ENCODE results near the gene GTPBP1. TPM values are rescaled to one million over a fixed set of nuclear protein-coding genes. Genes with fewer than 3 reads are reported as not detected.

Gene GTPBP1
- total RNA-seq, 1 donor from 2014 or later: 60.1 TPM

DNA sequence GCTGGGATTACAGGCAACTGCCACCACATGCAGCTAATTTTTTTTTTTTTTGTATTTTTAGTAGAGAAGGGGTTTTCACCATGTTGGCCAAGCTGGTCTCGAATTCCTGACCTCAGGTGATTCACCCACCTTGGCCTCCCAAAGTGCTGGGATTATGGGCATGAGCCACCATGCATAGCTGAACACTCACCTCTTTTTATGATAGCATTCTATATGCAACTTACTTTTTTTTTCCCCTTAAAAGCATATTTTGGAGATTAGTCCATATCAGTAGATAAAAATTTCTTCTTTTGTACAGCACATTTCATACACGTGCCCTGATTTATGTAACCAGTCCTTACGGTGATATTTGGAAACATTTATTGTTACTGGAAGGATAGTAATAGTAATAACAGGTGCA, 14.6 kb downstream of the GTPBP1 start:
- Mint-ChIP-seq H3K4me1 (ENCODE audit: unreplicated experiment) (peaks cover under 1% of the 10 kb centered on the region), H3K27me3 (no peaks in the 10 kb centered on the region), H3K27ac (no peak overlapping the region), H3K4me3 (no peak overlapping the region), H3K36me3 (peaks cover 28% of the 10 kb centered on the region), H3K9me3 (no peaks in the 10 kb centered on the region)
- TF ChIP-seq, protein P1, sequence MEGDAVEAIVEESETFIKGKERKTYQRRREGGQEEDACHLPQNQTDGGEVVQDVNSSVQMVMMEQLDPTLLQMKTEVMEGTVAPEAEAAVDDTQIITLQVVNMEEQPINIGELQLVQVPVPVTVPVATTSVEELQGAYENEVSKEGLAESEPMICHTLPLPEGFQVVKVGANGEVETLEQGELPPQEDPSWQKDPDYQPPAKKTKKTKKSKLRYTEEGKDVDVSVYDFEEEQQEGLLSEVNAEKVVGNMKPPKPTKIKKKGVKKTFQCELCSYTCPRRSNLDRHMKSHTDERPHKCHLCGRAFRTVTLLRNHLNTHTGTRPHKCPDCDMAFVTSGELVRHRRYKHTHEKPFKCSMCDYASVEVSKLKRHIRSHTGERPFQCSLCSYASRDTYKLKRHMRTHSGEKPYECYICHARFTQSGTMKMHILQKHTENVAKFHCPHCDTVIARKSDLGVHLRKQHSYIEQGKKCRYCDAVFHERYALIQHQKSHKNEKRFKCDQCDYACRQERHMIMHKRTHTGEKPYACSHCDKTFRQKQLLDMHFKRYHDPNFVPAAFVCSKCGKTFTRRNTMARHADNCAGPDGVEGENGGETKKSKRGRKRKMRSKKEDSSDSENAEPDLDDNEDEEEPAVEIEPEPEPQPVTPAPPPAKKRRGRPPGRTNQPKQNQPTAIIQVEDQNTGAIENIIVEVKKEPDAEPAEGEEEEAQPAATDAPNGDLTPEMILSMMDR (conservative IDR thresholded peaks at IDR 0.05): no peak
- DNase-seq (ENCODE audit: extremely low spot score, unreplicated experiment): no peak

- Mint-ChIP-seq H3K4me1 (ENCODE audit: unreplicated experiment) (no peaks in the 10 kb centered on the region), H3K9me3 (no peaks in the 10 kb centered on the region), H3K36me3 (peaks cover 27% of the 10 kb centered on the region), H3K27me3 (no peaks in the 10 kb centered on the region), H3K4me3 (no peak overlapping the region), H3K27ac (no peak overlapping the region)
- TF ChIP-seq, protein P1 (conservative IDR thresholded peaks at IDR 0.05): no peak
- no peak for DNase-seq (ENCODE audit: extremely low spot score, unreplicated experiment)
Observed at GRCh38 chr22:38721551-38721950, 15.8 kb downstream of the GTPBP1 start.

DNA sequence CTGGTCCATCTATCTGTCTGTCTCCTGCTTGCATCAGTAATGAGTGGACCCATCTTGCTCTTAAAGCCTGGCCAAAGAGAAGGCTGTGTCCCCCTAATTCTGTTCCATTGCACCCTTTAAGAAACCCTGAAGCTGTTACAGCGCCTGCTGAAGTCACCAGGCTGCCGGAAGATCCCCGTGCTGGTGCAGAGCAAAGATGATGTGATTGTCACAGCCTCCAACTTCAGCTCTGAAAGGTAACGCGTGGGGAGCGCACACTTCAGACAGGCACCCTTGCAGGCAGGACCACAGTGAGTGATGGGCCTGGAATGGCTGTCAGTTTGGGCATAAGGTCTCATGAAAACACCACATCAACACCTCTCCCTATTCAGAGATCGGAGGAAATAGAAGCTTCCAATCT, 18.4 kb downstream of the GTPBP1 start:
- H3K36me3 Mint-ChIP-seq: peaks cover 18% of the 10 kb centered on the region
- TF ChIP-seq, protein P1 (conservative IDR thresholded peaks at IDR 0.05): no peak
- no peaks in the 10 kb centered on the region for H3K4me1 Mint-ChIP-seq (ENCODE audit: unreplicated experiment)
- H3K9me3 Mint-ChIP-seq: no peaks in the 10 kb centered on the region
- H3K4me3 Mint-ChIP-seq: no peak overlapping the region
- no peak overlapping the region for H3K27ac Mint-ChIP-seq
- no peak for DNase-seq (ENCODE audit: extremely low spot score, unreplicated experiment)
- no peaks in the 10 kb centered on the region for H3K27me3 Mint-ChIP-seq

GRCh38 chr22:38724926-38725571, 19.3 kb downstream of the GTPBP1 start:
- peaks cover 18% of the 10 kb centered on the region for H3K36me3 Mint-ChIP-seq
- H3K9me3 Mint-ChIP-seq: no peaks in the 10 kb centered on the region
- TF ChIP-seq, protein P1 (conservative IDR thresholded peaks at IDR 0.05): peak; percentile 67
- no peak overlapping the region for H3K4me3 Mint-ChIP-seq
- no peaks in the 10 kb centered on the region for H3K27me3 Mint-ChIP-seq
- DNase-seq (ENCODE audit: extremely low spot score, unreplicated experiment): no peak
- no peaks in the 10 kb centered on the region for H3K4me1 Mint-ChIP-seq (ENCODE audit: unreplicated experiment)
- peak overlapping the region; percentile 28 for H3K27ac Mint-ChIP-seq

- H3K27ac Mint-ChIP-seq: no peak overlapping the region
- H3K27me3 Mint-ChIP-seq: no peaks in the 10 kb centered on the region
- H3K36me3 Mint-ChIP-seq: peaks cover 18% of the 10 kb centered on the region
- H3K4me3 Mint-ChIP-seq: no peak overlapping the region
- TF ChIP-seq, protein P1 (conservative IDR thresholded peaks at IDR 0.05): no peak
- H3K4me1 Mint-ChIP-seq (ENCODE audit: unreplicated experiment): no peaks in the 10 kb centered on the region
- no peaks in the 10 kb centered on the region for H3K9me3 Mint-ChIP-seq
- DNase-seq (ENCODE audit: extremely low spot score, unreplicated experiment): no peak
Observed at GRCh38 chr22:38725900-38726655, 20.3 kb downstream of the GTPBP1 start.
